SKM-1 treated with dmso at 0.1 percent for 144 hours (cell line): ENCODE results near the gene CA4.

Source experiments
- DNase-seq: peaks from one replicate; lab custom pipeline; 2025; ENCODE audit not compliant: unreplicated experiment; lab: John Stamatoyannopoulos, UW

CA4 gene

DNA sequence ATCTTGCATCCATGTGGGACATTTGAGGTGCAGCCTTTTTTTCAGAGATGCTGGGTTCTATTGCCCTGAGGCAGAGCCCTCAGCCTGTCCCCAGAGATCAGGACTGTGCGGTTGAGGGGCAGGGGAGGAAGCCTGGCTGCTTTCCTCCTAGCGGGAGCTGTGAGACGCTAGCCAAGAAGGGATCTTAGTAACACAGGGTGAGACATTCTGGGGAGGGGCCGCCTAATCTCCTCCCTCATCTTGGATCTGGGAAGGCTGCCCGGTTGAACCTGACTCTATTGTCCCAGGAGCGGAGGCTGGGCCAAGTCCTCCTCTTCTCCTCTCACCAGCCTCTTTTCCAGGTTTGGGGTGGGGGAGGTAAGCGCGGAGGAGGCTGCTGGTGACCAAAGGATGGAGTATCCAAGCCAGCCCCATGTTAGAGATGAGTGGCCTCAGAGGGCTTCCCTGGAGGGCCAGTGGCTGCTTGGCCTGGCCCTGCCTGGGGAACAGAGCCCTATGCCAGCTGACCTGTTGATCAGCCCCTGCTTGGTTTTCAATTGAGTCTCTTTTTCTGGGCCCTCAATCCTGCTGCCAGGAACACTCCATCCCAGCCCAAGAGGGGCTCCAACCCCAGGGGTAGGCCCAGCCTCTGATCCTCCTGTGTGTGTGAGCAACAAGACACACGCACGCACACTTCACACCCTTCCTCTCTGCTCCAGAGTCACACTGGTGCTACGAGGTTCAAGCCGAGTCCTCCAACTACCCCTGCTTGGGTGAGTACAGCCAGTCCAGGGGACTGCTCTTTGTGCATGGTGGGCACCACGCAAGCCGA lies 5.0 kb downstream of the CA4 start:
- no peak for DNase-seq

DNA sequence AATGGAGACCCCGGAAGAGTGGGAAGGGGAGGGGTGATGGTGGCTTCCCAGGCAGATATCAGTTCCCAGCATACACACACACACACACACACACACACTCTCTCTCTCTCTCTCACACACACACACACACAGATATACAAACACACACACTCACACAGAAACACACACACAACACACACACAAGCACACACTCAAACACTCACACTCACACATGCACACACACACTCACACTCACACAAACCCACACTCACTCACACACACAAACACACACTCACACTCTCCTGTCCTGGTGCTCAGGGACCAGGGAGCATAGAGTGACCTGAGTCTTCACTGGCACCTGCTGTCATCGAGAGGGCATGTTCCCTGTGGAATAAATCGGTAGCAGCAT lies 5.6 kb downstream of the CA4 start:
- no peak for DNase-seq

DNA sequence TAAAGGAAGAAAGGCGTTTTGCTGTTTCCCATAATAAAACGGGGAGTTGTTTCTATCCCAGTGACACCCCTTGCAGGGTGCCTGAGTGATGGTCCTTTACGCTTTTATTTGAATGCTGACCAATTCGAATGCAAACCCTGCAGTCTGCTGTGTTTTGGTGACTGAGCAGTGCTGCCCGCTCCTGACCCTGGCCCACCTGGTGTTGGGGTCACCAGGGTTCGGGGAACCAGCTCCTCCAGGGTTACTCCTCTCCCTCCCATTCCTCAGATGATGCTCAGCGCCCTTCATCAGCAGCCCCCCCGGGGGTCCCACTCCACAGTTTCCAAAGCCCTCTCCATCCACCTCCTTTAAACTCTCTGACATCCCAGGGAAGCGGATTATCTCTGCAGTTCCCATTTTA lies 6.0 kb downstream of the CA4 start:
- no peak for DNase-seq

GRCh38 chr17:60156746-60157145 lies 7.0 kb downstream of the CA4 start:
- no peak for DNase-seq

DNA sequence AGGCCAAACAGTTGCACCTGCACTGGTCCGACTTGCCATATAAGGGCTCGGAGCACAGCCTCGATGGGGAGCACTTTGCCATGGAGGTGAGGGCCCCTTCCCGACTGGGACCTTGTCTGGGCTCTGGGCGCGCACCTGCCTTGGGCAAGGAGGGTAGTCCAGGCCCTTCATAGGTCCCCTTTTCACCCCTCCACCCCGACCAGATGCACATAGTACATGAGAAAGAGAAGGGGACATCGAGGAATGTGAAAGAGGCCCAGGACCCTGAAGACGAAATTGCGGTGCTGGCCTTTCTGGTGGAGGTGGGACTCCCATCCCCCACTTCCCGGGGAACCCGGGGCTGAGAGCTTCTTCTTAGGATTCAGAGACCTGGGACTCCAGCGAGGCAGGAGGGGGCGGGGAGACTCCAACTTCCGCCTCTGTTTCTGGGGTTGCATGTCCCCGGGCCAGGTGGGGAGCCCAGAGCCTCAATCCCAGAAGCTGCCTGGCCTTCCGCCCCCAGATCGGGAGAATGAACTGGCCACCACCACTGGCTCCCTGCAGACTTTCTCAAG lies 7.8 kb downstream of the CA4 start:
- DNase-seq: no peak

DNA sequence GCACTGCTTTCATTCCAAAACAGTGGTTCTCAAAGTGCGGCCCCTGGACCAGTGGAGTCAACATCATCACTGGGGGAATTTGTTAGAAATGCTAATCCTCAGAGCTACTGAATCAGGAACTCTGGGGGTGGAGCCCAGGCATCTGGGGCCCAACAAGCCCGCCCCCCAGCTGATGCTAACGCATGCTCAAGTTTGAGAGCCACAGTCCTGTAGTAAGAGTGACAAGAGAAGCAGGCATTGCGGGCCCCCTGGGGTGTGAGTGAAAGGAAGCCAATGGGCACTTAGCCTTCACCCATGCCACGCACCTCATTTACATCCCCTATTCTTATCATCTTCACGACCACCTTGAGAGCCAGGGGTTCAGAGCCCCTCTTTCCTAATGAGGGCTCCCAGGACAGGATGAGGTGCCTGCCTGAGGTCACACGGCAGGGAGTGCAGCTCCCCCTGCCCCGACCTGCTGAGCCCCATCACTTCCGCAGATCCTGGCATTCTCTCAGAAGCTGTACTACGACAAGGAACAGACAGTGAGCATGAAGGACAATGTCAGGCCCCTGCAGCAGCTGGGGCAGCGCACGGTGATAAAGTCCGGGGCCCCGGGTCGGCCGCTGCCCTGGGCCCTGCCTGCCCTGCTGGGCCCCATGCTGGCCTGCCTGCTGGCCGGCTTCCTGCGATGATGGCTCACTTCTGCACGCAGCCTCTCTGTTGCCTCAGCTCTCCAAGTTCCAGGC lies 9.1 kb downstream of the CA4 start:
- DNase-seq: no peak

DNA sequence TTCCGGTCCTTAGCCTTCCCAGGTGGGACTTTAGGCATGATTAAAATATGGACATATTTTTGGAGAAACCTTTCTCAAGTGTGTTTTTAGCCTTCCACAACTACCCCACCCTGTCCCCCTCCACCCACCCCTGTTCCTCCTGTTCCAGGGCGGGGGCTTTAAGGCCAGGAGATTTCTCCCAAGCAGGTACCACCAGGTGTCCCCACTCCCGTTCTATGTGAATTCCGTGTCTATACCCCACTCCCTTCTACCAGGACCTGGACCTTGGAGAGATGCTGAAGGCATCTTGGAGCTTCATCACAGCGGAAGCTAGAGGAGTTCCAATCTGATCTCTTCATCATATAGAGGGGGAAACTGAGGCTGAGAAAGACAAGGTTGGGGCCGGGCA lies 9.7 kb downstream of the CA4 start:
- no peak for DNase-seq

- no peak for DNase-seq
Observed at GRCh38 chr17:60160829-60161501, 11.2 kb downstream of the CA4 start.

GRCh38 chr17:60161598-60162330 lies 12.0 kb downstream of the CA4 start:
- DNase-seq: no peak

DNA sequence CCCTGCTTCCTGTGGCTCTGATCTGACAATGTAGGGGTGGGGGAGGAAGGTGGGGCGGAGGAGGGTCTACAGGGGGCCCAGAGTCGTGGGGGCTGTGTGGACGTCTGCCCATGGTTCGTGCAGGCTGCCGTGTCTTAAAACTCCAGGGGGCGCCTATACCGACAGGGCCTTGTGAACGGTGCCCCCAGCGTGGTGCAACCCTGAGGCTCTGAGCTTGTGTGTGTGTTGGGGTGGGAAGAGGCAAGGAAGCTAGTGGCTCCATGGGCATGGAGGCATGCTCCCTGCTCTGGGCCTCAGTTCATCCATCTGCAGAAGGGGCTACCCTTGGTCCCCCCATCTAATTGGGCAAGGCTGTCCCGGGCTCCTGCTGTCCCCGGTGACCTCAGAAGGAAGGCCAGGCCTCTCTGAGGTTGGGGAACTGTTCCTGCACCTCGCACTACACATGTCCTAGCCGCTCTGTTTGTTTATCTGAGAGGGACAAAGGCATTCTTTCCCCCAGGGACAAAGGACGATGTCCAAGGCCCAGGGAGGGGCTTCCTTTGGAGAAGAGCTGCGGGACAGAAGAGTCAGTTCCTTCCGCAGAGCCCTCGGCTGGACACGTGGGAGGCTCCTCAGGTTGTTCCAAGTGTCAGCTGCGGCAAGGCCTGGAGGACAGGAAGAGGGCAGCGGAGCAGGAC lies 13.5 kb downstream of the CA4 start:
- no peak for DNase-seq

DNA sequence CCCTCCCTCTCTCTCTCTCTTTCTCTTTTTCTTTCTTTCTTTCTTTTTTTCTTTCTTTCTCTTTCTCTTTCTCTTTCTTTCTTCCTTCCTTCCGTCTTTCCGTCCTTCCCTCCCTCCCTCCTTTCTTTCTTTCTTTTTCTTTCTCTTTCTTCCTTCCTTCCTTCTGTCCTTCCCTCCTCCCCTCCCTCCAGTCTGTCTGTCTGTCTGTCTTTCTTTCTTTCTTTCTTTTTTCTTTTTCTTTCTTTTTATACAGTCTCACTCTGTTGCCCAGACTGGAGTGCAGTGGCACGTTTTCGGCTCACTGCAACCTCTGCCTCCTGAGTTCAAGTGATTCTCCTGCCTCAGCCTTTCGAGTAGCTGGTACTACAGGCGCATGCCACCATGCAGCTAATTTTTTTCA lies 14.4 kb downstream of the CA4 start:
- no peak for DNase-seq

DNA sequence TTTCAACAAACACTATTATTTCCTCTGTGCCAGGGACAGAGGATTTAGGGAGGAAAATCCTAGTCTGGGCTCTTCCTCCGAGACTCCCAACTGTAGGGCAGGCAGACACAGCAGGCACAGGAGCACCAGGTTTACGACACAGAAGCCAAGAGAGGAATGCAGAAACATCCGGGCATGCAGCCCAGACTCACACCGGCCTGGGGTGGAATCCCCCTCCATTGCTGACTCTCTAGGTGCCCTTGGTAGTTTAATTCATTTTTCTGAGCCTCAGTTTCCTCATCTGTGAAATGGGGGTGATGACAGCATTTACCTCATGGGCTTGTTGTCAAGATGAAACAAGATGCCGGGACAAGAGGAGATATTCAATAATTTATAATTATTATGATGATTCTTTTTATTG lies 14.9 kb downstream of the CA4 start:
- no peak for DNase-seq

- DNase-seq: no peak
Observed at GRCh38 chr17:60165223-60165622, 15.4 kb downstream of the CA4 start.

GRCh38 chr17:60165971-60166370 lies 16.2 kb downstream of the CA4 start:
- no peak for DNase-seq

- DNase-seq: no peak
Observed at GRCh38 chr17:60167065-60167741, 17.4 kb downstream of the CA4 start.

DNA sequence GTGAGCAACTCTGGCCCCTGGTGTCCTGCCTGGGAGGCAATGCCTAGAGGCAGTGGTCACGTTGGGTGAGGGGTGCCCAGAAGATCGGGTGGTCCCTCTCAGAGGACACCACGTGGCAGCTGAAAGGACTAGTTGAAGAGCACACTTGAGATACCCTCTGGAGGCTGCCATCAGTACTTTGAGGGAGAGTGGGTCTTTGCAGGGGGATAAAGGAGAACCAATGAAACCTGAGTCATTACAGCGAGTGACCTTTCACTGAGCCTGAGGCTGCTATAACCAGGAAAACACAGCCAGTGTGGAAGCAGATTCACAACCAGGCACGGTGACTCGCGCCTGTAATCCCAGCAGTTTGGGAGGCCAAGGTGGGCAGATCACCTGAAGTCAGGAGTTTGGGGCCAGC lies 18.9 kb downstream of the CA4 start:
- DNase-seq: no peak

GRCh38 chr17:60169921-60170817 lies 20.4 kb downstream of the CA4 start:
- peak; percentile 82 for DNase-seq

- DNase-seq: no peak
Observed at GRCh38 chr17:60170835-60171752, 21.3 kb downstream of the CA4 start.
